HG03060 (cell line): Measurements from ENCODE around the gene AOPEP.

ENCODE experiments used
- ATAC-seq: cut with Tn5 transposase; IDR thresholded peaks from one replicate; pipeline ENCODE4 v1.9.1; 2021; ENCODE audit warnings: low read depth, moderate number of reproducible peaks; ENCODE audit not compliant: unreplicated experiment

AOPEP gene

DNA sequence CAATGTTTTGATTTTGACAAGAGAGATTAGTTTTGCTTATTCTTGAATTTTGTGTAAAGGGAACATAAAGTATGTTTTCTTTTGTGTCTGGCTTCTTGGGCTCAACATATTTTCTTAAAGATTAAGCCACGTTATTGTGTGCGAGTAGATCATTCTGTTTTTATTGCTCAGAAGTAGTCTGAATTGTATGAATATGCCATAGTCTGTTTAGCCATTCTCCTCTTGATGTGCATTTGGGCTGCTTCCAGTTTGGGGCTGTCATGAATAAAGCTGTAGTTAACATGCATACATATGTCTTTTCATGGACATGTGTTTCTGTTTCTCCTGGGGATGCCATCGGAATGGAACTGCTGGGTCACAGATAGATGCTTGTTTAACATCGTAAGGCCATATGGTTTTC is 392.1 kb downstream of the AOPEP start:
- no peak for ATAC-seq

DNA sequence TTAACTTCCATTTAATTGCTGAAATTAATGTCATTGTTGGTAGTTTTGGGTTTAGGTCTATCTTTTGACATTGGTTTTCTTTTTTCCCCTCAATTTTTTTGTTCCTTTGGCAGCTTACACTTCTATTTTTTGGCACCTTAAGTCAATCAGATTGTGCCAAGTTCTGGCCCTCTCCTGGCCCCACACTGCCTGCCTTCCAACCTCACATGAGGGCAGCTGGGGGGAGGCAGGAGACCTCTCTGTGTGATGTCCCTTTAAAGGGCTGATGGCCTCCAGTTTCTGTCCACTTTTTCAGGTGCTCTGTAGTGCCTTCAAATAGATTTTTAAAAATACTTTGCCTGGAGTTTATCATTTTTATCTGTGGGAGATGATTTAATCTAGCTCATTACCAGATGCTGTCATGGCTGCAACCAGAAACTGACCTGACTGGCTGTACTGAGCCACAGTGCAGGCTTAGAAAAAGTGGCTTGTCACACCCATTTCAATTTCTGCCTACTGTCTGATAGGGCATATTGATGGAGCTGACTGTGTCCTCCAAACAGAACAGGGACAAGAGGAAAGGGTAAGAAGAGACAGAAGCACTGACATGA is 394.4 kb downstream of the AOPEP start:
- ATAC-seq, result no peak

DNA sequence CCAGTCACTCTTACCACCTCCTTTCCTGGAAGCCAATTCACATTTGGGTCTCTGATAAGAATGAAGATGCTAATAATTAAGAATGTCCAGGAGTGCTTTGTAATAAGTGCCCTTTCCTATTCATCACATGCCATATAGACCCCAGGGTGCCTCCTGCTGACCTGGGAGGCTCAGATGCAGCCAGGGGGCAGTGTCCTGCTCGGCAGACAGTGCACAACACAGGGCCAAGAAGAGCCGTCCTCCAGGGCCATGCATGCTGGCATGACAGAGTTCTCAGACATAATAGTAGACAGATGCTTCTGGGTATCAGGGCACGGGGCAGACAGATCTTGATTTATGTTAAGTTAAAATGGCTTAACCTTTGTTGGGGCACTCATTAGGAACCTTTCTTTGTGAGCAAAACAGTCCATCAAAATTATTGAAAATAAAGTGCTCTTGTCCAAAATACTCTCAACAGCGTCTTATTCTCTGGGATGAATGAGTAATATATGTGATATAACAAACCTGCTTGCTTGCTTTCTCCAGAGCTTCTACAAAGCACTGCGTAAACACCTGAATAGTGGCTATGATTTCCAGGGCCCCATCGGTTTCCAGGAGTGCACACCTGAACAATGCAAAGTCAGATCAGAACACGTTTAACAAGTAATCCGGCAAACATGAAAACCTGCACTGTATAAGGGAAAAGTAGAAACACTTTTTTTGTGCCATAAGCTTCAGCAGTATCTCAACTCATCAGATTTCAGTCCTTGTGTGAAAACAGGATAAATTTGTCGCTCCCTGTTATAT is 398.3 kb downstream of the AOPEP start:
- ATAC-seq, result no peak

DNA sequence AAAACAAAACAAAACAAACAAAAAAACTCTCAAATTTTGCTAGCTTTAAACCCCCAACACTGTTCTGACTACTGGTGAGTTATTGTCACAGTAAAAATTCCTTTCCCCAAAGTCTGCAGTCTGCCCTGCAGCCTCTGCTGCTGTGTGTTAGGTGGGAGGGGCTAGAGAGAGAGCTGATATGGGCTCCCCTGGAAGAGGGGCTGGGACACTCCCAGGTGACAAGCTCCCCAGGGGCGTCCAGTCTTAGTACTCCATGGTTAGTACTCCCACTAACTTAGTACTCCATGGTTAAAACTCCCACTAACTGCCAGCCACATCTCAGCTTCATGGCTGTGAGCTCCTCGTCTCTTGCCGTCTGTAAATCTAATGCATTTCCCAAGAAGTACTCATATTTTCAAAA is 399.2 kb downstream of the AOPEP start:
- ATAC-seq, result no peak

DNA sequence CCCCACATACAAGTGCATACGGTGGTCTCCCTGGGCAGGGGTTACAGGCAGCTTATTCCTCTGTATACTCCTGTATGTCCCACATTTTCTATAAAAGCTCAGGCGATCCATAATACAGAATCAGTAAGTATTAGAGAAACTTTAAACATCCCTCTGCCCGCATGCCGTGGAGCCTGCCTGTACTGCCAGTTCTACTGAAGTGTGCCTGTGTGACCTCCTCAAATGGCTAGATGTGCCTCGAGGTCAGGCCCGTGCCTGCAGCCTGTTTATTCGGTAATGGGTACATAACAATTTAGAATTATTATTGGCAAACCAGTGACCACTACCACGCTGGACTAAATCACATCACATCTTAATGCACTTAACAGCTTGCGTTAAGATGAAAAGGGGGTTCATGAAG is 400.2 kb downstream of the AOPEP start:
- ATAC-seq, result no peak

DNA sequence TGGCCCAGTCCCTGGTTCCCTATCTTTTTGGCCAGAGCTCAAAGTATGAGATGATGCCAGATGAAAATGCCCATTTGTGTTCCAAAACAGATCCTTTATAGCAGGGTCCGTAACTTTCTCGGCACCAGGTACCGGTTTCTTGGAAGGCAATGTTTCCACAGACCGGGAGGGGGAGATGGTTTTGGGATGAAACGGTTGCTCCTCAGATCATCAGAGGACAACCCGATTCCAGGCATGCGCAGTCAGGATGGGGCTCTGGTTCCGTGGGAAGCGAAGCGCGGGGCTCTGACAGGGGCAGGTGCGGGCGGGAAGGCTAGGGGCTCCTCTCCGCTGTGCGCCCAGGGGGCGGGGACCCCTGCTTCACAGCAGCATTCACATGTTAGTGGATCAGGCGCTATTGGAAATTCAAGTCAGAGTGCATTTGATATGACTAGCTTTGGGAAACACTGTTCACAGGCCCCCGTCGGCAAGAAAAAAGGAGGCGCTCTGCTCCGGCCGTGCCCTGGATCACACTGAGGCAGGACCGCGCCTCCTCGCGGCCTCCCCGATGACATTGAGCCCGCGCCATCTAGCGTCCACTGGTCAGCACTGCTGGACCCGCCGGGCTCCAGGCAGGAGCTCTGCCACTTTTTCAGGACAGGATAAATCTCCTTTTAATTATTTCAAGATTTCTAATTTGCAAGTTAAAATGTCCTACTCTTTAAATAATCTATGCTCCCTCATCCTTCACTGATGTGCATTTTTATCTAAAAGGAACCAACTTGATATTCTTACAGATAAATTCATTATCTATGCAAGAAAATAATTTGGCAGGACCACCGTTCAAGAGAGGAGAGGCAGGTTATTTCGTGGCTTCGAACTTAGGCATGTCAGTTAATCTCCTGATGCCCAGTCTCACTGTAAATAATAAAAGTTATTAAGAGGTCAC is 401.0 kb downstream of the AOPEP start:
- ATAC-seq, result no peak

DNA sequence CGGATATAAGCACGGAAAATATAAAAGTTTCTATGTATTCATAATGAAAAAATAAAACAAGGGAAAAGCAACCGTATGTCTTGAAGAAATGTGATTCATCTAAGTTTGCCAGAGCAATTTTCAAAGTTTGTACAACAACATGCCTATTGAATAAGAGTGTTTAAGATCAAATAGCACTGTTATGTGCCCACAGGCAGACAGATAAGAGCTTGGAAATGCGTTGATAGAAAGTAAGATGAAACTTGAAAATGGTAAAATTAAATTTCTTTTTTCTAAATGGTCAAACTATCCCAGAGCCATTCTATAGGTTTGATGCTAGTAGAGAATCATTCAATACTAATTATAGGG is 401.7 kb downstream of the AOPEP start:
- ATAC-seq, result no peak

DNA sequence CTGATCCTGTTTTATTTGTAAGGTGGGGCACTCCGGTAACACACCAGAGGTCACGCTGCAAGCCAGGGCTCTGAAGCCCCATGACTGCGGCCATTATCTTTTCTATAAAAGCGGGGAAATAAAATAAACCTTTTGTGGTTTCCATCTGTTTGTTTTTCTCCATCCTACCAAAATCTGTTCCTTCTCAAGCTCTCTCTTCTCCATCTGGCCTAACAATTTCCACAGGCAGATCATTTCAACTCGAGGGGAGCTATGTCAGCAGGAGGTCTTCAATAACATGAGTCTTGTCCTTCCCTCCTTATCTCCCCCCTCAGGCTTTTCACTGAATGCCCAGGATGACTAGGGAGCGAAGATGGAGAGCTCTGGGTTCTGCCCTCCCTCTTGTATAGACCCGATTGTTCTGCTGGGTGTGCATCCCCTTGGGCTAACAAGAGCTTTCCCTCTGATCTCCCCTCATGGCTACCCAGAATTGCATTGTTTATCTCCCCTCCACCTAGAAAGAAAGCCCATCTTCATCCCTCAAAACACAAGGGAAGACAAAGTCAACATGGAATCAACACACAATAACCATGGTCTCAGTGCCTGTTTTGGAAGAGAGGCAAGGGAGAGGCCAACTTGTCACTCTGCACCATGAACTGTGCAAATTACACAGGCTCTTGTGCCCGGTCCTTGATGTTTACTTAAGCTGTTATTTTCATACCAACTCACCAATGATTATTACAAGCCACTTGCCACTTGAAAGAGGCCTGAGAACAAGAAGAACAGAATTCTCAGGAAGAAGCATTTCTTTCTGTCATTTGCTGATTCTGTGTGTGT is 403.2 kb downstream of the AOPEP start:
- ATAC-seq, result no peak

DNA sequence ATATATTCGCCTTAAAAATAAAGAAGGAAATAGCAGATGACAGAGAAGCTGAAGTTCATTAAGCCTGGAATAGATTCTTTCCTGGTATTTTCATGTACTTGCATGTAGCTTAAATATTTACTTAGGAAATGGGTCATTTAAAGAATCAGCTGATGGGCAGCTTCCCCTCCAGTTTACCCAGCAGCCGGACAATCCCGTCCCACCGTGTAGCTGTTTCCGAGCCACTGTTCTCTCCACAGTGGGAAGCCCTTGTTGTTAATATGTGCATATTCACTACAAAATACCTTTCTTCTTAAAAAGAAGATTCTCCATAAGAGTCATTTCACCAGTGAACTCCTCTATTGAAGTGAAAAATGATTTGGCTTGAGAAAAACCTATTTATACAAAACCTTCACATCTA is 404.0 kb downstream of the AOPEP start:
- no peak for ATAC-seq

DNA sequence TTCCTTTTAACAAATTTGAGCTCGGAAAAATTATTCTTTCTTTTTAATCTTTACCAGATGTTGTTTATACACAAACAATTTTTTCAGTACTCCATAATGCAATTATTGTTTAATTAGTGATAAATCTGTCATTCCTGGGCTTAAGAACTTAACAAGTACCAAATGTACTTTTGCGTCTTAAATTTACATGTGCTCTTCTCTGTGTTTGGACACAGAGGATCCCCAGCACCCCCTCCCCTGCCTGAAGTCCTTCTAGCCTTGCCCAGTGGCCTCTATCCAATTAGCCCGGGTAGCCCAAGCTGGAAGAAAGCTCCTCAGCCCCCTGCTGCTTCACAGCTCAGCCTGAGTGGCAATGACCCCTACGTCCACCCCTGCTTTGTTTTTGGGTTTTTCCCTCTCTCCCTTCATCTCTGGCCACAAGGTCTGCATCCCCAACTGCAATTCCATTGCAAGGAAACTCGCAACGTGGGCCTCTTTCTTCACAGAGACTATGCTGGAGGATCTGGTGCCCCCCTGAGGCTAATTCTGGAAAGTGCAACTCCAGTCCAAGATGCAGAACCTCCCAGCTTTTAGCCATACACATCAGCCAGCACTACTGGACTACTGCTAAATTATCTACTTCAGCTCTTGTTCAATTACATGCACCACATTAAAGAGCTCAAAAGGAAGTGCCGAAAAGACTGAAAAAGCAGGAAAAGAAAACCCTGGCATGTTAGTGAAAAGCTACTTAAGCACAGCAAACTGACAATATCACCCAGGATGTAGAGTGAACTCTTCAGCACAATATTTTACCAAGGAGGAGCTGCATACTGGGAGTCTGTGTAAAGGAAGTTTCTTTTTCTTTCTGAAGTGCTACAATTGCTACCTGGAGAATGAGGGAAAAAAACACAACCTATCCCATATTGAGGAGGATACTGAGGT is 404.8 kb downstream of the AOPEP start:
- ATAC-seq, result no peak

DNA sequence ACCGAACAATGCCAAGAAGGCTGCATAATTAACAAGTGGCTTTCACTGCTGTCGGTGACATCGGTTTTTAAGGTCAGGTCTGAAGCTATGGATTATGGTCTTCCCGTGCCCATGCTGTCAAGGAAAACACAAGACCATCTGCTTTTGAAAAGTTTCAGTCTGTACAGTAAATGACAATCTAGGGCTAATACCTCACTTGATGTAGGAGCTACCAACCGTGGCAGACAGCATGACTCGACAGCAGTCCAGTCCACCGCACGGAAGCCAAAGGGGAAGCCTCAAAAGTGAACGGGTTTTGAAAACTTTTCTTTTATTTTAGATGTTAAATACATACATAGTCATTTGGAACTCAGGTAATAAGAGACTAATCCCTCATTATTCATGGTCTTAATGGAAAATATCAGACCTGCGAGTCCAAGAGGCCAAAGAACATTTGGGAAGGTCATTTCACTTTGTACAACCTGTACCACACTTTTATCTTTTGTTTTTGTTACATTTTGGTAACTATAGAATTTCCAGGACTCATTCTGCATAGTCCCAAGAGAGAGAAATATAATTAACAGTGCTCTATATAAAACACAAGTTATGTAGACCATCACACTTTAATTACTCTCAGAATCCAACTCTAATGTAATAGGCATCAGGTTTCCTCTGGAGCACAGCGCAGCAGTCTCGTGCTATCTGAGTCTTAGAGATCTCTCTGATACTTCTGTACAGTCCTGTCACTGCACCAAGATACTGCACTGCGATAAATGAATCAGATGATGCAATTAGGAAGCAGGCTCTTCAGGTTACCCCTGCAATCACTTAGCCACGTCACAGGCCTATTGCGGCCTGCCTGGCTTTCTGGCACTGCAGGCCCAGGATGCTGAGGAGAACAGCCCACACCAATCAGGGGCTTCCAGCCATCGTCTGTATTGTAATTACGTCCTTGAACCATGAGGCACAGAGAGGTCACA is 406.1 kb downstream of the AOPEP start:
- no peak for ATAC-seq

DNA sequence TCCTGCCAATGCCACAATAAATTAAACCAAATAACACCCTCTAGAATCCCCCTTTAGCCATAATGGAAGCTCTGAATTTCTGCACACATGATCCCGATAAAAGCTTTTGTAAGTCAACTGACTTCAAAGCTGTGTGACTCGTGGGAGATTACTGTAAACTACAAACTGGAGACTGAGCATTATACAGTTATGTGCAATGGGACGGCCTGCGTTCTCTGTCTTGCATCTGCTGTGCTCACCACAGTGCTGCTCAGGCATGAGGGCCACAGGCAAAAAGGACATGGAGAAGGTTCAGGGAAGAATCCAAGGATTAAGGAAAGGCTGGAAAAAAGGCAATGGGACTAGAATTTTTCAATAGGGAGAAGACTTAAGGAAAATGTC is 406.8 kb downstream of the AOPEP start:
- no peak for ATAC-seq

DNA sequence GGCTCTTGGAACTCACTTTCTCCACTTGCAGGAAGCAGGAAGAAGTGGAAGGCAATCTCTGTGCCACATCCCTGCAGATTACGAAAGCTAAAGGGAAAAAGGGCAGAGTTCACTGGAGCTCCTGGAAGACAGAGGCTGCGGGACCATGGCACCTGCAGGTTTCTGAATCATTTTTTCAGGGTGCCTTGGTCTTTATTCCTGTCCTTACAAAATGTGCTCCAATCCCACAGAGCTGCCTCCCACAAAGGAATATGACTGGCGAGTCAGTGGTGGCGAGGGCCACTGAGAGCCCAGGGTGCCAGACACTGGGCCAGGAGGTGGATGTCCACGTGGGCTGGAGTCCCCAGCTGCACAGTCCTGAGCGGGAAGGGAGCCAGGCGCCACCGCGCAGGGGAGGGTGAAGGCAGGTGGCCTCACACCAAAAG is 408.0 kb downstream of the AOPEP start:
- ATAC-seq, result no peak

DNA sequence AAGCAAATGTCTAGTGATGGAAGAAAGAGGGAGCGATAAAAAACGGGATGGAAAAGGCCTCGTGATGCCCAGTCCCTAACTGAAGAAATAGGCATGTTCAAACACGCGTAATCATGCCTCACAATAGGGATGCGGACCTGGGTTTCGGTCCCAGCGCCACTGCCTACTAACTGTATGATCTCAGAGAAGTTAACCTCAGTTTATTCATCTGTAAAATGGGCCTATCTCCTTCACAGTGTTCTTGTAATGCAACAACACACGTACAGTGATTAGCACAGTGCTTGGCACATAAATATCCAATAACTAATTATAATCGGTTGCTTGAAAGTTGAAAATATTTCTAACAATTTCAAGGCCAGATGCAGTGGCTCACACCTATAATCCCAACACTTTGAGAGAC is 409.3 kb downstream of the AOPEP start:
- no peak for ATAC-seq
